GM13977 (cell line): ENCODE measurements around the gene COX6B1.

Experiments
- DNase-seq: peaks from one replicate; pipeline ENCODE4 v3.0.0; 2012; ENCODE audit warnings: low spot score
- in situ Hi-C: fragments of 300-500 bp; cut with MboI; formaldehyde crosslinking; loops from one replicate; pipeline ENCODE4 v1.12.0; 2022; ENCODE audit warnings: low sequenced_read_pairs, low pct_unique_long_range_greater_than_20kb, mixed read lengths, inconsistent platforms; ENCODE audit not compliant: unreplicated experiment
- TF ChIP-seq, protein P1 (sequence below): IDR thresholded peaks from 2 replicates; pipeline ENCODE4 v1.5.1; 2012; ENCODE audit warnings: mild to moderate bottlenecking, control low read depth; ENCODE audit not compliant: insufficient read depth; ENCODE audit errors: extremely low read depth, missing control alignments

COX6B1 gene

DNA sequence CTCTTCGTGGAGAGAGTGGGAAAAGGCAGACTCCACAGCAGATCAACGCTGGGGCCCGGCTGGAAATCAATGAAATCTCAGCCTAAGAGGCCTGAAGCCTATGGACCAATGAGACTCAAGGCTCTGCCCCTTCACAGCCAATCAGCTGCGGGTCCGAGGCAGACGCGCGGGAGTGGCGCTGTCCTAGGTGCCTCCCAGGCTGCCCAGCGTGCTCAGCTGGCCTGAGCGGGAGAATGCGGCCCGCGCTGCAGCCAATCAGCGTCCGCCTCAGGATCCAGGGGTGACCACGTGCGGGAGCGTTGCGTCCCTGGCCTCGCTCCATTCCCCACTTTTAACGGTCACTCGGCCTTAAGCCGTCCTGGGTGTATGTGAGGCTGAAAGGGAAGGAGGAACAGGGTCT lies 56.1 kb downstream of the COX6B1 start, which contains the start of gene ZBTB32:
ZBTB32 (plus strand) TSS at position 341 of the 400 bp plus-strand sequence. CDS start 10,069 bp downstream, outside the sequence.
- peak; percentile 39 for DNase-seq
- TF ChIP-seq, protein P1, sequence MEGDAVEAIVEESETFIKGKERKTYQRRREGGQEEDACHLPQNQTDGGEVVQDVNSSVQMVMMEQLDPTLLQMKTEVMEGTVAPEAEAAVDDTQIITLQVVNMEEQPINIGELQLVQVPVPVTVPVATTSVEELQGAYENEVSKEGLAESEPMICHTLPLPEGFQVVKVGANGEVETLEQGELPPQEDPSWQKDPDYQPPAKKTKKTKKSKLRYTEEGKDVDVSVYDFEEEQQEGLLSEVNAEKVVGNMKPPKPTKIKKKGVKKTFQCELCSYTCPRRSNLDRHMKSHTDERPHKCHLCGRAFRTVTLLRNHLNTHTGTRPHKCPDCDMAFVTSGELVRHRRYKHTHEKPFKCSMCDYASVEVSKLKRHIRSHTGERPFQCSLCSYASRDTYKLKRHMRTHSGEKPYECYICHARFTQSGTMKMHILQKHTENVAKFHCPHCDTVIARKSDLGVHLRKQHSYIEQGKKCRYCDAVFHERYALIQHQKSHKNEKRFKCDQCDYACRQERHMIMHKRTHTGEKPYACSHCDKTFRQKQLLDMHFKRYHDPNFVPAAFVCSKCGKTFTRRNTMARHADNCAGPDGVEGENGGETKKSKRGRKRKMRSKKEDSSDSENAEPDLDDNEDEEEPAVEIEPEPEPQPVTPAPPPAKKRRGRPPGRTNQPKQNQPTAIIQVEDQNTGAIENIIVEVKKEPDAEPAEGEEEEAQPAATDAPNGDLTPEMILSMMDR, result no peak

More for the DNA sequence above, 56.1 kb downstream of the COX6B1 start, which contains the start of gene ZBTB32:
- in situ Hi-C loops, result no loop called here
